Measurements from ENCODE around the gene PXDC1.

The PXDC1 gene

DNA sequence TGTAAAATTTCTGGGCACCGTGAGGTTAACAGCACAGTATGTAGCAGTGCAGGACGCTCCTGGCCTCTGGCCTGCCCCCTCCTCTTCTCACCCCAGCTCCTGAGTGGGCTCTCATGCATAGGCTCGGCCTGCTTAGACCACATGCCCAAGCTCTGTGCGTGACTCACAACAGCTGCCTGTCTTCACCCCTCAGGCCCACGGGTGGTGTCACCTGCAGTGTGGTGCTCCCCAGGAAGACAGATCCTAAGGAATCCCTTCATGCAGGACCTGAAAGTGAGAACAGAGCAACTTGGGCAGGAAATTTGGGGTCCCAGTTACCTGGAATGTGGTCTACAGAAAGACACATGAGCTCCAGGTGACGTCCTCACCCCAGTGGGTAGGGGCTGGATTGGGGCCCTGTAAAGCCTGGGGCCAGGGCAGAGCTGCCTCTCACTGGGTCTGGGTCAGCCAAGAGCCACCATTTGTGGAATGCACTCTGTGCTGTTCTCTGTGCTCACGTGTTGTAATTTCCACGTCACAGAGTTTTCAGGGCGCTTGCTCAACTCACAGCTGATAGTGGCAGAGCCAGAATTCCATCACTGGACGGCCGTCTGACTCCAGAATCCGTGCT is 37.0 kb upstream of the PXDC1 start:
- no peak overlapping the region for H3K4me3 ChIP-seq (ENCODE audit: low read length, poor library complexity, severe bottlenecking)
- no peak overlapping the region for H3K4me2 ChIP-seq (ENCODE audit: low read depth, low read length, poor library complexity, severe bottlenecking)
- H2AFZ ChIP-seq (ENCODE audit: low read length): no peak overlapping the region
- H3K36me3 ChIP-seq (ENCODE audit: insufficient read depth, low read length): no peaks in the 10 kb centered on the region
- H4K20me1 ChIP-seq (ENCODE audit: insufficient read depth, low read length, poor library complexity, severe bottlenecking): no peaks in the 10 kb centered on the region
- H3K9me2 ChIP-seq (replicated peaks; ENCODE audit: low read depth, low read length): no peaks in the 10 kb centered on the region
- H3K79me2 ChIP-seq (ENCODE audit: insufficient read depth, low read length): no peaks in the 10 kb centered on the region
- no peak overlapping the region for H3K9ac ChIP-seq (ENCODE audit: low read depth, low read length, poor library complexity, severe bottlenecking)
- H3F3A ChIP-seq (ENCODE audit: low read depth): no peaks in the 10 kb centered on the region
- H3K27me3 ChIP-seq (ENCODE audit: insufficient read depth, low read length, poor library complexity, severe bottlenecking): no peaks in the 10 kb centered on the region
- H3K4me1 ChIP-seq (ENCODE audit: insufficient read depth, low read length, poor library complexity, severe bottlenecking): no peaks in the 10 kb centered on the region
- TF ChIP-seq EZH2phosphoT487 (IDR thresholded peaks at IDR 0.05; ENCODE audit: borderline replicate concordance): no peak
- TF ChIP-seq, protein P1, sequence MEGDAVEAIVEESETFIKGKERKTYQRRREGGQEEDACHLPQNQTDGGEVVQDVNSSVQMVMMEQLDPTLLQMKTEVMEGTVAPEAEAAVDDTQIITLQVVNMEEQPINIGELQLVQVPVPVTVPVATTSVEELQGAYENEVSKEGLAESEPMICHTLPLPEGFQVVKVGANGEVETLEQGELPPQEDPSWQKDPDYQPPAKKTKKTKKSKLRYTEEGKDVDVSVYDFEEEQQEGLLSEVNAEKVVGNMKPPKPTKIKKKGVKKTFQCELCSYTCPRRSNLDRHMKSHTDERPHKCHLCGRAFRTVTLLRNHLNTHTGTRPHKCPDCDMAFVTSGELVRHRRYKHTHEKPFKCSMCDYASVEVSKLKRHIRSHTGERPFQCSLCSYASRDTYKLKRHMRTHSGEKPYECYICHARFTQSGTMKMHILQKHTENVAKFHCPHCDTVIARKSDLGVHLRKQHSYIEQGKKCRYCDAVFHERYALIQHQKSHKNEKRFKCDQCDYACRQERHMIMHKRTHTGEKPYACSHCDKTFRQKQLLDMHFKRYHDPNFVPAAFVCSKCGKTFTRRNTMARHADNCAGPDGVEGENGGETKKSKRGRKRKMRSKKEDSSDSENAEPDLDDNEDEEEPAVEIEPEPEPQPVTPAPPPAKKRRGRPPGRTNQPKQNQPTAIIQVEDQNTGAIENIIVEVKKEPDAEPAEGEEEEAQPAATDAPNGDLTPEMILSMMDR (conservative IDR thresholded peaks at IDR 0.05; ENCODE audit: low read length): no peak
- no peaks in the 10 kb centered on the region for H3K9me3 ChIP-seq (ENCODE audit: insufficient read depth, low read depth, low read length)

DNA sequence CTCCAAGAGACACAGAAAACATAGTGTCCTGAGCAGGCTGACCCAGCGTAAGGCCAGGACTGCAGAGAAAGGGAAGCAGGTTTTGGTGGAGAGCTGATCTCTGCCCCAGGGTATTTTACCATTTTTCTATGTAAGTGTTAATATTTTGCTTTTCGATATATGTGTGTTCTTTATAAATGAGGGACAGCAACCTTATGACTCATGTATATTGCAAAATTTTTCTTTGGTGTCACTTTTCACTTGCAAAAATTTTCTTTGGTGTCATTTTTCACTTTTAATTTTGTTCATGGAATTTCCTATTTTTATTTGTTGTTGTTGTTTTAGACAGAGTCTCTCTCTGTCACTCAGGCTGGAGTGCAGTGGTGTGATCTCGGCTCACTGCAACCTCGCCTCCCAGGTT is 34.6 kb upstream of the PXDC1 start:
- no peak overlapping the region for H3K9ac ChIP-seq (ENCODE audit: low read depth, low read length, poor library complexity, severe bottlenecking)
- no peak overlapping the region for H2AFZ ChIP-seq (ENCODE audit: low read length)
- H3K79me2 ChIP-seq (ENCODE audit: insufficient read depth, low read length): no peaks in the 10 kb centered on the region
- H3K36me3 ChIP-seq (ENCODE audit: insufficient read depth, low read length): no peaks in the 10 kb centered on the region
- H3K27me3 ChIP-seq (ENCODE audit: insufficient read depth, low read length, poor library complexity, severe bottlenecking): no peaks in the 10 kb centered on the region
- no peak overlapping the region for H3K4me3 ChIP-seq (ENCODE audit: low read length, poor library complexity, severe bottlenecking)
- H3K4me2 ChIP-seq (ENCODE audit: low read depth, low read length, poor library complexity, severe bottlenecking): no peak overlapping the region
- TF ChIP-seq, protein P1 (conservative IDR thresholded peaks at IDR 0.05; ENCODE audit: low read length): no peak
- no peak for TF ChIP-seq EZH2phosphoT487 (IDR thresholded peaks at IDR 0.05; ENCODE audit: borderline replicate concordance)
- no peaks in the 10 kb centered on the region for H3K9me2 ChIP-seq (replicated peaks; ENCODE audit: low read depth, low read length)
- H3K9me3 ChIP-seq (ENCODE audit: insufficient read depth, low read depth, low read length): no peaks in the 10 kb centered on the region
- no peaks in the 10 kb centered on the region for H3K4me1 ChIP-seq (ENCODE audit: insufficient read depth, low read length, poor library complexity, severe bottlenecking)
- no peaks in the 10 kb centered on the region for H4K20me1 ChIP-seq (ENCODE audit: insufficient read depth, low read length, poor library complexity, severe bottlenecking)
- H3F3A ChIP-seq (ENCODE audit: low read depth): no peaks in the 10 kb centered on the region

DNA sequence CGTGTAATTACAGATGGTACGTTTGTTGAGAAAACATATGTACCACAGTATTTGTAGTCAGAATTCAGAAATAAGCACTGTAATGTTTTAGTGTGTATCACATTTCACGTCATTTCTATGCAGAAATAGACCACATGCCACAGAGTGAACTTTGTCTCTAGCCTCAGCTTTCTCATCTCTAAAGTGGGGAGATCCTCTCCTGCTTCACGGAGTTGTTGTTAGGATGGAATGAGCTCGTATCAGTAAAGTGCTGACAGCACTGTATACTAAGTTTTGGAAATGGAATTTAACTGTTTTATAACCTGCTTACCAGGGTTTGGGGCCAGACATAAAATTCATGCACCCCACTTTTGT is 34.2 kb upstream of the PXDC1 start:
- Histone ChIP-seq H3K27me3 (ENCODE audit: insufficient read depth, low read length, poor library complexity, severe bottlenecking) (no peaks in the 10 kb centered on the region), H3K79me2 (ENCODE audit: insufficient read depth, low read length) (no peaks in the 10 kb centered on the region), H3F3A (ENCODE audit: low read depth) (no peaks in the 10 kb centered on the region), H3K9me3 (ENCODE audit: insufficient read depth, low read depth, low read length) (no peaks in the 10 kb centered on the region), H3K4me1 (ENCODE audit: insufficient read depth, low read length, poor library complexity, severe bottlenecking) (no peaks in the 10 kb centered on the region), H4K20me1 (ENCODE audit: insufficient read depth, low read length, poor library complexity, severe bottlenecking) (no peaks in the 10 kb centered on the region), H2AFZ (ENCODE audit: low read length) (no peak overlapping the region), H3K4me3 (ENCODE audit: low read length, poor library complexity, severe bottlenecking) (no peak overlapping the region), H3K4me2 (ENCODE audit: low read depth, low read length, poor library complexity, severe bottlenecking) (no peak overlapping the region), H3K9me2 (replicated peaks; ENCODE audit: low read depth, low read length) (no peaks in the 10 kb centered on the region), H3K36me3 (ENCODE audit: insufficient read depth, low read length) (no peaks in the 10 kb centered on the region), H3K9ac (ENCODE audit: low read depth, low read length, poor library complexity, severe bottlenecking) (no peak overlapping the region)
- TF ChIP-seq, protein P1 (conservative IDR thresholded peaks at IDR 0.05; ENCODE audit: low read length): no peak
- no peak for TF ChIP-seq EZH2phosphoT487 (IDR thresholded peaks at IDR 0.05; ENCODE audit: borderline replicate concordance)

Measured in Loucy (cell line).